GM10248 (cell line): Measurements from ENCODE around the gene HSPE1.
"Not testable (repeated sequence)": the region's sequence is repeated elsewhere in the genome, so short reads cannot be mapped to it uniquely, and the experiment has no call there.

Experiments
- CTCF ChIA-PET: fragments of 300-600 bp; sonication (Branson Sonifier 250); formaldehyde crosslinking; extraction: SDS; loops from one replicate; lab custom pipeline; 2021; ENCODE audit warnings: antibody characterized with exemption; lab: Yijun Ruan, JAX
- POLR2A ChIA-PET: fragments of 350-650 bp; sonication (Branson Sonifier 250); formaldehyde crosslinking; extraction: SDS; loops from one replicate; lab custom pipeline; 2020; ENCODE audit warnings: antibody characterized with exemption; lab: Yijun Ruan, JAX
- DNase-seq: peaks from one replicate; pipeline ENCODE4 v3.0.0; 2012; ENCODE audit errors: extremely low spot score
- TF ChIP-seq, protein P1 (sequence below): IDR thresholded peaks from 2 replicates; pipeline ENCODE4 v1.5.1; 2012; ENCODE audit warnings: mild to moderate bottlenecking, low read depth; ENCODE audit errors: extremely low read depth, missing control alignments, control extremely low read depth

The HSPE1 gene

DNA sequence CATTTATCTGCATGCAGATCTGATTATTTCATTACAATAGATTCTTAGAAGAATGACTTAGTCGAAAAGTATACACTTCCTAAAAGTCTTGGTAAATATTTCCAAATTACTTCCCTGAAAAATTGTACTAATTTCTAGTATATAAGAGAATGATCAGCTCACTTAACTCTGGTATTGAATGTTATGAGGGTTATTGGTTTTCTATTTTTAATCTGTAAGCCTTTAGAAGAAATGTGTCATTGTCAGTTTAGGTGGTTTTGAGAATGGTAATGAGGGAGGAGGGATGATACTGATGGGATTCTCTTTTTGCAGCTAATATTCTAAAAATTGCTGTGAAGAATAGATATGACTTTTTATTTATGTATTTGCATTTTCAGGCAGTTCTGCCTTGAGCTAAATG, 39.6 kb downstream of the HSPE1 start:
- ChIA-PET POLR2A (no interaction called here), CTCF (interaction anchor here (0.9 to 2.2 kb wide), 3 partner anchors 9 to 29 kb away, joined by 3 to 6 read pairs (median 4); no protein-coding TSS in a partner anchor)
- TF ChIP-seq, protein P1, sequence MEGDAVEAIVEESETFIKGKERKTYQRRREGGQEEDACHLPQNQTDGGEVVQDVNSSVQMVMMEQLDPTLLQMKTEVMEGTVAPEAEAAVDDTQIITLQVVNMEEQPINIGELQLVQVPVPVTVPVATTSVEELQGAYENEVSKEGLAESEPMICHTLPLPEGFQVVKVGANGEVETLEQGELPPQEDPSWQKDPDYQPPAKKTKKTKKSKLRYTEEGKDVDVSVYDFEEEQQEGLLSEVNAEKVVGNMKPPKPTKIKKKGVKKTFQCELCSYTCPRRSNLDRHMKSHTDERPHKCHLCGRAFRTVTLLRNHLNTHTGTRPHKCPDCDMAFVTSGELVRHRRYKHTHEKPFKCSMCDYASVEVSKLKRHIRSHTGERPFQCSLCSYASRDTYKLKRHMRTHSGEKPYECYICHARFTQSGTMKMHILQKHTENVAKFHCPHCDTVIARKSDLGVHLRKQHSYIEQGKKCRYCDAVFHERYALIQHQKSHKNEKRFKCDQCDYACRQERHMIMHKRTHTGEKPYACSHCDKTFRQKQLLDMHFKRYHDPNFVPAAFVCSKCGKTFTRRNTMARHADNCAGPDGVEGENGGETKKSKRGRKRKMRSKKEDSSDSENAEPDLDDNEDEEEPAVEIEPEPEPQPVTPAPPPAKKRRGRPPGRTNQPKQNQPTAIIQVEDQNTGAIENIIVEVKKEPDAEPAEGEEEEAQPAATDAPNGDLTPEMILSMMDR = no peak
- no peak for DNase-seq

DNA sequence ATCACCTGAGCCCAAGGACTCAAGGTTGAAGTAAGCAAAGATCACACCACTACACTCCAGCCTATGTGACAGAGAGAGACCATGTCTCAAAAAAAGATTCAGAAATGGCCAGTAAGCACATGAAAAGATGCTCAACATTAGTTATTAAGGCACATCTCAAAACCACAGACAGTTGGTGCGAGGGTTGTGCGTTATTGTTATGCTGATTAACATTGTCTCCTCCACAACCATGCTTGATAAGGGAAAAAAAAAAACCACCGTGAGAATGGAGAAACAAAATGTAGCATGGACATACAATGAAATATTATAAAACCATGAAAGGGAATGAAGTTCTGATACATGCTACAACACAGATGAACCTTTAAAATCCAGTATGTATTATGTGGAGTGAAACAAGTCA, 43.0 kb downstream of the HSPE1 start:
- ChIA-PET CTCF (no interaction called here), POLR2A (no interaction called here)
- TF ChIP-seq, protein P1 = no peak
- no peak for DNase-seq

DNA sequence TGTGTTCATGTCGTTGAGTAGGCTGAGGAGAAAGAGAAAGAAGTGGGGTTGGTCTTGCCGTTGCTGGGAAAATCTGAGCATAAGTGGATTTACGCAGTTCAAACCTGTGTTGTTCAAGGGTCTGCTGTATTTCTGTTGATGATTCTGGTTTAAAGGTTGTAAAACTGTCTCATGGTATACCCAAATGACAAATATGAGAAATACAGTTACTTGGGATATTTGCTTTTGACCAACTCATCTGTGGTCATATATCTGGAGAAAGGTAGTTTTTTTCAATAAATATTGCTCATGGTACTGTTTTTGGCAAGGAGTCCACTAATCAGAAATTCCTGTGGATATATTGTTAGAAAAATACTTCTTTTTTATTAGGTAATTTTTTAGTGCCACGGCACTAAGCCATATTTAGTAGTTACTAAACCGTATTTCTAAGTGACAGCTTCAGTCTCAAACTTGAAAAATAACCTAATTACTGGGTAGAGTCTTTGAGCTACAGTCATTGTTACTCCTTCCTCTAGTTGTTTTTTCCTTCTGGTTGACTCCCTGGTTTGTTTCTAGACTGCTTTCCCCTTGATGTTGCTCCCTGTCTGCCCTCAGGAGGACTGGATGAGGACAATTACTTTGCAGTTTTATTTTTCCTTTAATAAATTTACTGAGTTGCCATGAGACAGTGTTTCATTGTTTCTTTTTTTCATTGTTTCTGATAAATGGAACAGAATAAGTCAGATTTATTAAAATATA, 47.2 kb downstream of the HSPE1 start:
- TF ChIP-seq, protein P1 = no peak
- ChIA-PET CTCF (interaction anchor here (1.8 to 1.9 kb wide), 2 partner anchors 16 to 52 kb away, joined by 4 read pairs; no protein-coding TSS in a partner anchor), POLR2A (no interaction called here)
- DNase-seq = no peak

DNA sequence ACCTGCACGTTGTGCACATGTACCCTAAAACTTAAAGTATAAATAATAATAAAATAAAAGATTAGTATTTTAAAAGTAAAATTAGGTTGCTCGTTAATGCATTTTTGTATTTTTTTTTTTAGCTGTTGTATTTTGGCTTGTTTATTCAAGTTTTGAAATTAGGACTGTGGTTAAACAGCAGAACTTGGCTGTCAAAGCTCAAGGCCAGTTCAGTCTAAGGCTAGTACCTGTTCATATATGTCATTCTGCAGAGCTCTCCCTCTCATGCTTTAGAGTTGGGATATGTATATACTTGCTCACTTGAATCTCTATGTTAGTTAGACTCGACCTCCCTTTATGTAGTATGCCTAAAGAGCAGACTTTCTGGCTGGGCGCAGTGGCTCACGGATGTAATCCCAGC, 48.4 kb downstream of the HSPE1 start:
- CTCF ChIA-PET = interaction anchor here (1.8 to 2.0 kb wide), 3 partner anchors 9 to 51 kb away, joined by 4 to 6 read pairs (median 4); no protein-coding TSS in a partner anchor
- POLR2A ChIA-PET = no interaction called here
- TF ChIP-seq, protein P1 = no peak

DNA sequence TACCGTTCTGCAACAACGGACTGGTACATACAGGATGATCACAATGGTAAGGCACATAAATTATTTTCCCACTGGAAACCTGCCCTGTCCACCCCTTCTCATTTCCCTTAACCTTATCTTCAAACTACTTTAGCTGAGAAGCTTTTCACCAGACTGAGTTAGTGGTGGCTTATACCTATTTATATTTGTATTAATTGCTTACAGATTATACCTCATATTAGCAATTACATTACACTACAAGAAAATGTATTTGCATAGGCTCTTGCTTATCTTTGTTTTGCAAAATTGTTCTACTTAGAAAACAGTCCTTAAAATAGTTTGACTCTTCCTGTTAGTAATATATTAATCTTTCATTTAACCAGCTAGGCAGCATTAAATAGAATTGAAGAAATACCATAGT, 51.1 kb downstream of the HSPE1 start:
- CTCF ChIA-PET, POLR2A ChIA-PET, DNase-seq: not testable (repeated sequence)

More for the DNA sequence above, 48.4 kb downstream of the HSPE1 start:
- no peak for DNase-seq
